ENCODE data around the gene AHRR. TPM values are rescaled to one million over a fixed set of nuclear protein-coding genes. Genes with fewer than 3 reads are reported as not detected.
A peak's percentile ranks its signal among the peaks of the same experiment; 100 is the strongest.

AHRR gene
- total and polyA plus RNA-seq, 10 of the 15 experiments (the other 5 are each of a cell fraction or from before 2014, with no cell fraction given): 0.90 to 35.2 (median 19.2) TPM

GRCh38 chr5:322281-322941, 897 bp downstream of the AHRR start (continued):
- TF ChIP-seq TARDBP (IDR thresholded peaks at IDR 0.05; ENCODE audit: borderline replicate concordance): no peak
- TF ChIP-seq ZSCAN29 (IDR thresholded peaks at IDR 0.05): no peak
- TF ChIP-seq ATF2 (IDR thresholded peaks at IDR 0.05; ENCODE audit: low read length): no peak
- no peak for TF ChIP-seq CREB1 (IDR thresholded peaks at IDR 0.05; ENCODE audit: low read depth)
- no peak for TF ChIP-seq SUPT20H (IDR thresholded peaks at IDR 0.05; ENCODE audit: borderline replicate concordance, control insufficient read depth, low read depth, low read length)
- TF ChIP-seq GABPA (IDR thresholded peaks at IDR 0.05; ENCODE audit: low read depth): no peak
- TF ChIP-seq RUNX3 (IDR thresholded peaks at IDR 0.05; ENCODE audit: low read length): peak; percentile 3; the same call in 1 of the 2 replicates
- TF ChIP-seq ZNF622 (IDR thresholded peaks at IDR 0.05): no peak
- no peak for TF ChIP-seq BACH1 (IDR thresholded peaks at IDR 0.05; ENCODE audit: borderline replicate concordance)
- no peak for TF ChIP-seq ZNF24 (IDR thresholded peaks at IDR 0.05)
- TF ChIP-seq, protein P1, sequence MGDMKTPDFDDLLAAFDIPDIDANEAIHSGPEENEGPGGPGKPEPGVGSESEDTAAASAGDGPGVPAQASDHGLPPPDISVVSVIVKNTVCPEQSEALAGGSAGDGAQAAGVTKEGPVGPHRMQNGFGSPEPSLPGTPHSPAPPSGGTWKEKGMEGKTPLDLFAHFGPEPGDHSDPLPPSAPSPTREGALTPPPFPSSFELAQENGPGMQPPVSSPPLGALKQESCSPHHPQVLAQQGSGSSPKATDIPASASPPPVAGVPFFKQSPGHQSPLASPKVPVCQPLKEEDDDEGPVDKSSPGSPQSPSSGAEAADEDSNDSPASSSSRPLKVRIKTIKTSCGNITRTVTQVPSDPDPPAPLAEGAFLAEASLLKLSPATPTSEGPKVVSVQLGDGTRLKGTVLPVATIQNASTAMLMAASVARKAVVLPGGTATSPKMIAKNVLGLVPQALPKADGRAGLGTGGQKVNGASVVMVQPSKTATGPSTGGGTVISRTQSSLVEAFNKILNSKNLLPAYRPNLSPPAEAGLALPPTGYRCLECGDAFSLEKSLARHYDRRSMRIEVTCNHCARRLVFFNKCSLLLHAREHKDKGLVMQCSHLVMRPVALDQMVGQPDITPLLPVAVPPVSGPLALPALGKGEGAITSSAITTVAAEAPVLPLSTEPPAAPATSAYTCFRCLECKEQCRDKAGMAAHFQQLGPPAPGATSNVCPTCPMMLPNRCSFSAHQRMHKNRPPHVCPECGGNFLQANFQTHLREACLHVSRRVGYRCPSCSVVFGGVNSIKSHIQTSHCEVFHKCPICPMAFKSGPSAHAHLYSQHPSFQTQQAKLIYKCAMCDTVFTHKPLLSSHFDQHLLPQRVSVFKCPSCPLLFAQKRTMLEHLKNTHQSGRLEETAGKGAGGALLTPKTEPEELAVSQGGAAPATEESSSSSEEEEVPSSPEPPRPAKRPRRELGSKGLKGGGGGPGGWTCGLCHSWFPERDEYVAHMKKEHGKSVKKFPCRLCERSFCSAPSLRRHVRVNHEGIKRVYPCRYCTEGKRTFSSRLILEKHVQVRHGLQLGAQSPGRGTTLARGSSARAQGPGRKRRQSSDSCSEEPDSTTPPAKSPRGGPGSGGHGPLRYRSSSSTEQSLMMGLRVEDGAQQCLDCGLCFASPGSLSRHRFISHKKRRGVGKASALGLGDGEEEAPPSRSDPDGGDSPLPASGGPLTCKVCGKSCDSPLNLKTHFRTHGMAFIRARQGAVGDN (IDR thresholded peaks at IDR 0.05): peak; percentile 21; the same call in 1 of the 2 replicates
- no peak for TF ChIP-seq CREM (IDR thresholded peaks at IDR 0.05; ENCODE audit: low read depth)
- no peak for TF ChIP-seq SREBF2 (IDR thresholded peaks at IDR 0.05; ENCODE audit: low read length)
- TF ChIP-seq SMARCA5 (IDR thresholded peaks at IDR 0.05): 0 out of 2 replicates have a peak, but pooled peaks have one; percentile 27
- TF ChIP-seq MYB (IDR thresholded peaks at IDR 0.05; ENCODE audit: borderline replicate concordance, low read depth, low read length): no peak
- TF ChIP-seq NKRF (conservative IDR thresholded peaks at IDR 0.05): no peak
- peak; percentile 18; the same call in 1 of the 2 replicates for TF ChIP-seq NR2C1 (IDR thresholded peaks at IDR 0.05)
- no peak for TF ChIP-seq HDAC6 (IDR thresholded peaks at IDR 0.05; ENCODE audit: unreplicated experiment)
- no peak for TF ChIP-seq FOXK2 (IDR thresholded peaks at IDR 0.05)
- TF ChIP-seq SPI1 (IDR thresholded peaks at IDR 0.05; ENCODE audit: borderline replicate concordance, insufficient read depth, low read depth, low read length): peak; percentile 40; the same call in 1 of the 2 replicates
- 0 out of 2 replicates have a peak, but pooled peaks have one; percentile 11 for TF ChIP-seq CBX5 (IDR thresholded peaks at IDR 0.05; ENCODE audit: low read depth)

All from GM12878 (cell line).